Measurements from ENCODE around the gene FASTK. TPM values are rescaled to one million over a fixed set of nuclear protein-coding genes. Genes with fewer than 3 reads are reported as not detected.
A peak's percentile ranks its signal among the peaks of the same experiment; 100 is the strongest.

FASTK gene
- total RNA-seq, 1 donor from 2014 or later: 56.1 TPM

DNA sequence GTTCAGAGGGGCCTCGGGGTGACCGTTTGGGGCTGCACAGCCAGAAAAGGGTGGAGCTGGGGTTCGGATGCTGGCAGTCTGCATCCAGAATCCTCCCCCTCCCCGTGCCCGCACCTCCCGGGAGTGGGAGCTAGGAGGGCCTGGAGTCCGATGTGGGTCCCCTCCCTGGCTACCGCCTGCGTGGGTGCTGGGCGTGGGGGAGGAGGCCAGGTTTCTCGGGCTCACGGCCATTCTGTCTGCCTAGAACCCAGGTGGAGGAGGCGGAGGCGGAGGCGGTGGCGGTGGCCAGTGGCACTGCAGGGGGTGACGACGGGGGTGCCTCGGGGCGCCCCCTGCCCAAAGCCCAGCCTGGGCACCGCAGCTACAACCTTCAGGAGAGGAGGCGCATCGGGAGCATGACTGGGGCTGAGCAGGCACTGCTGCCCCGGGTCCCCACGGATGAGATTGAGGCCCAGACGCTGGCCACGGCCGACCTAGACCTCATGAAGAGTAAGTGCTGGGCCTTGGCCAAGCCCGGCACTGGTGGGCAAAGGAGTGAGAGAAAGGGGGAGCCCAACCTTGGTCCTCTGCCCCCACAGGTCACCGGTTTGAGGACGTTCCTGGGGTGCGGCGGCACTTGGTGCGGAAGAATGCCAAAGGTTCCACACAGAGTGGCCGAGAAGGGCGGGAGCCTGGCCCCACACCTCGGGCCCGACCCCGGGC is 14.2 kb downstream of the FASTK start:
- no peak overlapping the region for H3K4me2 ChIP-seq (ENCODE audit: low read length)
- no peak overlapping the region for H3K27ac ChIP-seq (ENCODE audit: low read depth, low read length)
- peaks cover 39% of the 10 kb centered on the region for H3K79me2 ChIP-seq (ENCODE audit: insufficient read depth, low read length)
- Mint-ChIP-seq H3K4me3 (ENCODE audit: unreplicated experiment) (no peak overlapping the region), H3K36me3 (ENCODE audit: low read depth, unreplicated experiment) (peaks cover 11% of the 10 kb centered on the region), H3K9me3 (ENCODE audit: unreplicated experiment) (no peaks in the 10 kb centered on the region), H3K27me3 (ENCODE audit: low read depth, unreplicated experiment) (no peaks in the 10 kb centered on the region), H3K27ac (ENCODE audit: unreplicated experiment) (no peak overlapping the region), H3K4me1 (ENCODE audit: low read depth, unreplicated experiment) (peaks cover 15% of the 10 kb centered on the region)
- no peaks in the 10 kb centered on the region for H3K27me3 ChIP-seq (ENCODE audit: insufficient read depth, low read length)
- TF ChIP-seq EZH2 (IDR thresholded peaks at IDR 0.05; ENCODE audit: insufficient read depth, low read length): no peak
- TF ChIP-seq, protein P1, sequence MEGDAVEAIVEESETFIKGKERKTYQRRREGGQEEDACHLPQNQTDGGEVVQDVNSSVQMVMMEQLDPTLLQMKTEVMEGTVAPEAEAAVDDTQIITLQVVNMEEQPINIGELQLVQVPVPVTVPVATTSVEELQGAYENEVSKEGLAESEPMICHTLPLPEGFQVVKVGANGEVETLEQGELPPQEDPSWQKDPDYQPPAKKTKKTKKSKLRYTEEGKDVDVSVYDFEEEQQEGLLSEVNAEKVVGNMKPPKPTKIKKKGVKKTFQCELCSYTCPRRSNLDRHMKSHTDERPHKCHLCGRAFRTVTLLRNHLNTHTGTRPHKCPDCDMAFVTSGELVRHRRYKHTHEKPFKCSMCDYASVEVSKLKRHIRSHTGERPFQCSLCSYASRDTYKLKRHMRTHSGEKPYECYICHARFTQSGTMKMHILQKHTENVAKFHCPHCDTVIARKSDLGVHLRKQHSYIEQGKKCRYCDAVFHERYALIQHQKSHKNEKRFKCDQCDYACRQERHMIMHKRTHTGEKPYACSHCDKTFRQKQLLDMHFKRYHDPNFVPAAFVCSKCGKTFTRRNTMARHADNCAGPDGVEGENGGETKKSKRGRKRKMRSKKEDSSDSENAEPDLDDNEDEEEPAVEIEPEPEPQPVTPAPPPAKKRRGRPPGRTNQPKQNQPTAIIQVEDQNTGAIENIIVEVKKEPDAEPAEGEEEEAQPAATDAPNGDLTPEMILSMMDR (IDR thresholded peaks at IDR 0.05; ENCODE audit: insufficient read depth, low read depth, low read length): no peak
- H3K4me3 ChIP-seq (ENCODE audit: insufficient read depth, low read depth, low read length): no peak overlapping the region
- H3K9ac ChIP-seq (ENCODE audit: low read length): no peak overlapping the region
- peaks cover 68% of the 10 kb centered on the region for H4K20me1 ChIP-seq (ENCODE audit: insufficient read depth, low read length)
- peaks cover 28% of the 10 kb centered on the region for H3K36me3 ChIP-seq (ENCODE audit: insufficient read depth, low read length)
- peaks cover 22% of the 10 kb centered on the region for H3K4me1 ChIP-seq (ENCODE audit: insufficient read depth, low read length)
- FAIRE-seq (no peak), DNase-seq (ENCODE audit: low read depth) (no peak)
- H3K9me3 ChIP-seq (ENCODE audit: insufficient read depth, low read depth, low read length): no peaks in the 10 kb centered on the region
- no peak overlapping the region for H2AFZ ChIP-seq (ENCODE audit: low read depth, low read length)

DNA sequence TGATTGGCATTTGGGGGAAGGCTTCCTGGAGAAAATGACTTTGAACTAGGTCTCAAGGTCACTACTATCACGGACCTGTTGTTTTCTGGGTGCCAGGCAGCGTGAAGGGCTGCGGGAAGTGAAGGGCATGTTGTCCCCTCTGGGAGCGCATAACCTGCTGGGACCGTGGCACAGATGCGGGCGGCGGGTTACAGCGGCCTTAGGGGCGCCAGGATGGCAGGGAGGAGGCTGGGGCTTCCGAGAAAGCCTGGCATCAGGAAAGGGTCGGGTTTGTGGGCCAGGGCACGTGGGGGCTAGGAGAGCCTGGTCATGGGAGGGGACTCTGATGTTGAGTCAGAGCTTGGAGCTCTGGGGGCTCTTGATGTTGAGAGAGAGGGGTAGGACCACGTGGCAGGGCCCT is 15.1 kb downstream of the FASTK start:
- no peak overlapping the region for H3K4me3 Mint-ChIP-seq (ENCODE audit: unreplicated experiment)
- TF ChIP-seq, protein P1 (IDR thresholded peaks at IDR 0.05; ENCODE audit: insufficient read depth, low read depth, low read length): no peak
- no peak for TF ChIP-seq EZH2 (IDR thresholded peaks at IDR 0.05; ENCODE audit: insufficient read depth, low read length)
- no peak for DNase-seq (ENCODE audit: low read depth)
- Histone ChIP-seq H3K4me3 (ENCODE audit: insufficient read depth, low read depth, low read length) (no peak overlapping the region), H3K9me3 (ENCODE audit: insufficient read depth, low read depth, low read length) (no peaks in the 10 kb centered on the region), H3K27me3 (ENCODE audit: insufficient read depth, low read length) (no peaks in the 10 kb centered on the region), H3K36me3 (ENCODE audit: insufficient read depth, low read length) (peaks cover 28% of the 10 kb centered on the region), H2AFZ (ENCODE audit: low read depth, low read length) (no peak overlapping the region), H3K27ac (ENCODE audit: low read depth, low read length) (no peak overlapping the region), H4K20me1 (ENCODE audit: insufficient read depth, low read length) (peaks cover 77% of the 10 kb centered on the region), H3K4me1 (ENCODE audit: insufficient read depth, low read length) (peaks cover 31% of the 10 kb centered on the region), H3K9ac (ENCODE audit: low read length) (no peak overlapping the region), H3K79me2 (ENCODE audit: insufficient read depth, low read length) (peaks cover 49% of the 10 kb centered on the region), H3K4me2 (ENCODE audit: low read length) (no peak overlapping the region)
- no peak for FAIRE-seq
- peak overlapping the region; percentile 77 for H3K27ac Mint-ChIP-seq (ENCODE audit: unreplicated experiment)
- peaks cover 19% of the 10 kb centered on the region for H3K4me1 Mint-ChIP-seq (ENCODE audit: low read depth, unreplicated experiment)
- peaks cover 11% of the 10 kb centered on the region for H3K36me3 Mint-ChIP-seq (ENCODE audit: low read depth, unreplicated experiment)
- H3K9me3 Mint-ChIP-seq (ENCODE audit: unreplicated experiment): no peaks in the 10 kb centered on the region
- no peaks in the 10 kb centered on the region for H3K27me3 Mint-ChIP-seq (ENCODE audit: low read depth, unreplicated experiment)

DNA sequence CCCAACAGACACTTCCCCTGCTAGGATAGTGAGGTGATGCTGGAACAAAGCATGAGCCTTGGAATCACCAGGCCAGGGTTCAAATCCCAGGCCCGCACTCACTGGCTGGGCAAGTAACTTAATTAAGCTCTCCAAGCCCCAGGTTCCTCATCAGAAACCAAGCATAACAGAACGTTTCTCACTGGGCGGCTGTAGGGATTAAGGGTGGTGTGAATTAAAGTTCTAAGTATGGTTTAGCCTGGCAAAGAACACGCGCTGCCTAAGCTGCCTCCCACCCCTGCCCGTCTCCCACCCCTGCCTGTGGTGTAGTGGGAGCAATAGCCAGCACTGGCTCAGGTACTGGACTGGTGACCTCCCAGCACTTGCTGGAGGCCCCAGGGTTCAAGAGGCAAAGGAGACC is 15.6 kb downstream of the FASTK start:
- DNase-seq (ENCODE audit: low read depth) (no peak), FAIRE-seq (no peak)
- H3K27me3 ChIP-seq (ENCODE audit: insufficient read depth, low read length): no peaks in the 10 kb centered on the region
- Mint-ChIP-seq H3K27ac (ENCODE audit: unreplicated experiment) (peak overlapping the region; percentile 77), H3K4me3 (ENCODE audit: unreplicated experiment) (no peak overlapping the region), H3K9me3 (ENCODE audit: unreplicated experiment) (no peaks in the 10 kb centered on the region), H3K4me1 (ENCODE audit: low read depth, unreplicated experiment) (peaks cover 19% of the 10 kb centered on the region), H3K36me3 (ENCODE audit: low read depth, unreplicated experiment) (peaks cover 11% of the 10 kb centered on the region), H3K27me3 (ENCODE audit: low read depth, unreplicated experiment) (no peaks in the 10 kb centered on the region)
- peaks cover 80% of the 10 kb centered on the region for H4K20me1 ChIP-seq (ENCODE audit: insufficient read depth, low read length)
- peaks cover 28% of the 10 kb centered on the region for H3K36me3 ChIP-seq (ENCODE audit: insufficient read depth, low read length)
- H2AFZ ChIP-seq (ENCODE audit: low read depth, low read length): no peak overlapping the region
- no peaks in the 10 kb centered on the region for H3K9me3 ChIP-seq (ENCODE audit: insufficient read depth, low read depth, low read length)
- H3K27ac ChIP-seq (ENCODE audit: low read depth, low read length): no peak overlapping the region
- peaks cover 54% of the 10 kb centered on the region for H3K79me2 ChIP-seq (ENCODE audit: insufficient read depth, low read length)
- H3K4me2 ChIP-seq (ENCODE audit: low read length): no peak overlapping the region
- no peak overlapping the region for H3K4me3 ChIP-seq (ENCODE audit: insufficient read depth, low read depth, low read length)
- TF ChIP-seq, protein P1 (IDR thresholded peaks at IDR 0.05; ENCODE audit: insufficient read depth, low read depth, low read length): no peak
- TF ChIP-seq EZH2 (IDR thresholded peaks at IDR 0.05; ENCODE audit: insufficient read depth, low read length): no peak
- H3K9ac ChIP-seq (ENCODE audit: low read length): no peak overlapping the region
- peaks cover 35% of the 10 kb centered on the region for H3K4me1 ChIP-seq (ENCODE audit: insufficient read depth, low read length)

Measured in astrocyte (in vitro differentiated cells and primary cell).